Esophagus squamous epithelium (tissue), 4 donors: Measurements from ENCODE around the gene NEO1.

Experiments used
- POLR2A ChIP-seq, 4 donors: fragments of 450-650 bp; IDR thresholded peaks; one replicate each; pipeline ENCODE4 v1.6.1; 2017; ENCODE audit warnings: antibody characterized with exemption in 4 of 4, mild to moderate bottlenecking in 4 of 4, moderate library complexity in 3 of 4
- TF ChIP-seq, protein P1 (sequence below), 6 experiments: fragments of 450-650 bp in 4 of 6; fragments of 200-600 bp in 2 of 6; sonication (generic) in 2 of 6; IDR thresholded peaks; one replicate each; pipeline ENCODE4 v1.5.1; 2016 to 2019; ENCODE audit warnings: antibody characterized with exemption in 6 of 6, mild to moderate bottlenecking in 4 of 6, moderate library complexity in 4 of 6

DNA sequence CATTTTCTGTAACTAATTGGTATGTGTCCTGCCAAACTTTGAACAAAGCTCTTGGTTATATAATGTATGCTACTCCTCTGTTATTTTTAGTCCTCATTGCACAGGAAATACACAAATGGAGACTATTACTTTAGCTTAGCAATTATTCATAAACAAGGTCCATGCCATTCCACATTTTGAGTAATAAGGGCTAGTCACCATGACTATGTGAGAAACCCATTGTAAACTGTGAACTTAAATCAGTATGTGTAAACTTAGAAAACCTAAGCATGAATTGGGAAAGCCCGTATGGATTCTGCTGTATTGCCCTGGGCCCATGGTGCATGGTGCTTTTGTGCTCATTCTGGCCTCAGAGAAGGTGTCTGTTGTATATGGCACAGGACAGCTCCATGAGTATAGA lies 216.2 kb downstream of the NEO1 start:
- no peak for TF ChIP-seq POLR2A (IDR thresholded peaks at IDR 0.05)
- TF ChIP-seq, protein P1, sequence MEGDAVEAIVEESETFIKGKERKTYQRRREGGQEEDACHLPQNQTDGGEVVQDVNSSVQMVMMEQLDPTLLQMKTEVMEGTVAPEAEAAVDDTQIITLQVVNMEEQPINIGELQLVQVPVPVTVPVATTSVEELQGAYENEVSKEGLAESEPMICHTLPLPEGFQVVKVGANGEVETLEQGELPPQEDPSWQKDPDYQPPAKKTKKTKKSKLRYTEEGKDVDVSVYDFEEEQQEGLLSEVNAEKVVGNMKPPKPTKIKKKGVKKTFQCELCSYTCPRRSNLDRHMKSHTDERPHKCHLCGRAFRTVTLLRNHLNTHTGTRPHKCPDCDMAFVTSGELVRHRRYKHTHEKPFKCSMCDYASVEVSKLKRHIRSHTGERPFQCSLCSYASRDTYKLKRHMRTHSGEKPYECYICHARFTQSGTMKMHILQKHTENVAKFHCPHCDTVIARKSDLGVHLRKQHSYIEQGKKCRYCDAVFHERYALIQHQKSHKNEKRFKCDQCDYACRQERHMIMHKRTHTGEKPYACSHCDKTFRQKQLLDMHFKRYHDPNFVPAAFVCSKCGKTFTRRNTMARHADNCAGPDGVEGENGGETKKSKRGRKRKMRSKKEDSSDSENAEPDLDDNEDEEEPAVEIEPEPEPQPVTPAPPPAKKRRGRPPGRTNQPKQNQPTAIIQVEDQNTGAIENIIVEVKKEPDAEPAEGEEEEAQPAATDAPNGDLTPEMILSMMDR (IDR thresholded peaks at IDR 0.05): no peak
